NT2/D1 (cell line): ENCODE data around the gene PISD.
"Not testable (repeated sequence)": the region's sequence is repeated elsewhere in the genome, so short reads cannot be mapped to it uniquely, and the experiment has no call there.

Experiments used
- SUZ12 ChIP-seq: IDR thresholded peaks from 2 replicates; pipeline ENCODE4 v1.6.1; 2011; ENCODE audit not compliant: insufficient read length, insufficient read depth; ENCODE audit errors: extremely low read depth
- ZNF274 ChIP-seq: IDR thresholded peaks from 2 replicates; pipeline ENCODE4 v1.6.1; 2011; ENCODE audit warnings: mild to moderate bottlenecking, low read depth, low read length

DNA sequence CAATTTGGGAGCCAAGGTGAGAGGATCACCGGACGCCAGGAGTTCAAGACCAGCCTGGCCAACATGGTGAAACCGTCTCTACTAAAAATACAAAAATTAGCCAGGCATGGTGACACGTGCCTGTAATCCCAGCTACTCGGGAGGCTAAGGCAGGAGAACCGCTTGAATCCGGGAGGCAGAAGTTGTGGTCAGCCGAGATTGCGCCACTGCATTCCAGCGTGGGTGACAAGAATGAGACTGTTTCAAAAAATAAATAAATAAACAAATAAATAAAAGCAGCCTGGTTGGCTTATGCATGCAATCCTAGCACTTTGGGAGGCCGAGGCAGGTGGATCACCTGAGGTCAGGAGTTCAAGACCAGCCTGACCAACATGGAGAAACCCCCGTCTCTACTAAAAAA lies 49.2 kb upstream of the PISD start:
- not testable (repeated sequence) for TF ChIP-seq ZNF274, SUZ12
